ENCODE data around the gene EIF4G3. TPM values are rescaled to one million over a fixed set of nuclear protein-coding genes. Genes with fewer than 3 reads are reported as not detected.
"Not testable (repeated sequence)": the region's sequence is repeated elsewhere in the genome, so short reads cannot be mapped to it uniquely, and the experiment has no call there.

EIF4G3 gene
- total RNA-seq, 4 donors from 2014 or later: 82.1 to 143 (median 101) TPM

GRCh38 chr1:21184276-21184675 lies 7.6 kb upstream of the EIF4G3 start:
- Histone ChIP-seq H3K4me1 (peaks cover 0 to 2% (median 1%) of the 10 kb centered on the region in 4 donors), H3K36me3 (no peaks in the 10 kb centered on the region), H3K9me3 (no peaks in the 10 kb centered on the region), H3K4me3 (no peak overlapping the region), H3K27me3 (no peaks in the 10 kb centered on the region), H3K27ac (no peak overlapping the region)
- 43% methylated on average over 1 of the region's 1 CpG for WGBS, 2 donors (ENCODE audit: low coverage in 1 of 2)
- intact Hi-C loops (cut with DNase I; ENCODE audit: low total_unique reads) (no loop called here), in situ Hi-C loops (cut with MboI; ENCODE audit: low pct_ligation_motif_present in 1 of 4, low pct_unique_long_range_greater_than_20kb in 1 of 4, low sequenced_read_pairs in 3 of 4) (loop anchor here in 2 of 4 donors (10.0 to 25.0 kb wide), 2 partner anchors 199 to 497 kb away; no protein-coding TSS in a partner anchor)
- TF ChIP-seq, protein P1, sequence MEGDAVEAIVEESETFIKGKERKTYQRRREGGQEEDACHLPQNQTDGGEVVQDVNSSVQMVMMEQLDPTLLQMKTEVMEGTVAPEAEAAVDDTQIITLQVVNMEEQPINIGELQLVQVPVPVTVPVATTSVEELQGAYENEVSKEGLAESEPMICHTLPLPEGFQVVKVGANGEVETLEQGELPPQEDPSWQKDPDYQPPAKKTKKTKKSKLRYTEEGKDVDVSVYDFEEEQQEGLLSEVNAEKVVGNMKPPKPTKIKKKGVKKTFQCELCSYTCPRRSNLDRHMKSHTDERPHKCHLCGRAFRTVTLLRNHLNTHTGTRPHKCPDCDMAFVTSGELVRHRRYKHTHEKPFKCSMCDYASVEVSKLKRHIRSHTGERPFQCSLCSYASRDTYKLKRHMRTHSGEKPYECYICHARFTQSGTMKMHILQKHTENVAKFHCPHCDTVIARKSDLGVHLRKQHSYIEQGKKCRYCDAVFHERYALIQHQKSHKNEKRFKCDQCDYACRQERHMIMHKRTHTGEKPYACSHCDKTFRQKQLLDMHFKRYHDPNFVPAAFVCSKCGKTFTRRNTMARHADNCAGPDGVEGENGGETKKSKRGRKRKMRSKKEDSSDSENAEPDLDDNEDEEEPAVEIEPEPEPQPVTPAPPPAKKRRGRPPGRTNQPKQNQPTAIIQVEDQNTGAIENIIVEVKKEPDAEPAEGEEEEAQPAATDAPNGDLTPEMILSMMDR (IDR thresholded peaks at IDR 0.05): no peak
- TF ChIP-seq POLR2A (IDR thresholded peaks at IDR 0.05) (no peak), POLR2AphosphoS5 (IDR thresholded peaks at IDR 0.05) (no peak), EP300 (IDR thresholded peaks at IDR 0.05; ENCODE audit: low read depth) (no peak)
- no peak for DNase-seq

GRCh38 chr1:21182181-21182731 lies 5.6 kb upstream of the EIF4G3 start:
- Histone ChIP-seq H3K4me1 (peaks cover 0 to 2% (median under 1%) of the 10 kb centered on the region in 4 donors), H3K36me3 (no peaks in the 10 kb centered on the region), H3K27ac (no peak overlapping the region), H3K9me3 (no peaks in the 10 kb centered on the region), H3K4me3 (no peak overlapping the region), H3K27me3 (no peaks in the 10 kb centered on the region)
- no peak for DNase-seq
- intact Hi-C loops (cut with DNase I; ENCODE audit: low total_unique reads) (no loop called here), in situ Hi-C loops (cut with MboI; ENCODE audit: low pct_ligation_motif_present in 1 of 4, low pct_unique_long_range_greater_than_20kb in 1 of 4, low sequenced_read_pairs in 3 of 4) (loop anchor here in 2 of 4 donors (10.0 to 25.0 kb wide), 2 partner anchors 197 to 495 kb away; no protein-coding TSS in a partner anchor)
- 67% methylated on average over 7 of the region's 7 CpGs; no CpG with 5 or more reads in 1 of the 2 donors for WGBS, 2 donors (ENCODE audit: low coverage in 1 of 2)
- no peak for TF ChIP-seq POLR2A (IDR thresholded peaks at IDR 0.05)
- TF ChIP-seq, protein P1 (IDR thresholded peaks at IDR 0.05): no peak
- no peak for TF ChIP-seq POLR2AphosphoS5 (IDR thresholded peaks at IDR 0.05)
- TF ChIP-seq EP300 (IDR thresholded peaks at IDR 0.05; ENCODE audit: low read depth): no peak

GRCh38 chr1:21178271-21178670 lies 1.6 kb upstream of the EIF4G3 start:
- H3K27me3 ChIP-seq; H3K36me3 ChIP-seq; H3K4me3 ChIP-seq; intact Hi-C loops (cut with DNase I; ENCODE audit: low total_unique reads); H3K9me3 ChIP-seq; H3K27ac ChIP-seq; DNase-seq: not testable (repeated sequence)
- 80 to 94% methylated on average over 6 to 16 of the region's 16 CpGs for WGBS, 2 donors (ENCODE audit: low coverage in 1 of 2)
- H3K4me1 ChIP-seq: peaks cover 7 to 24% (median 16%) of the 10 kb centered on the region in 4 donors
- in situ Hi-C loops (cut with MboI; ENCODE audit: low pct_ligation_motif_present in 1 of 4, low pct_unique_long_range_greater_than_20kb in 1 of 4, low sequenced_read_pairs in 3 of 4): loop anchor here in 1 of 4 donors (25.0 kb wide), 1 partner anchor 491 kb away; no protein-coding TSS in a partner anchor

DNA sequence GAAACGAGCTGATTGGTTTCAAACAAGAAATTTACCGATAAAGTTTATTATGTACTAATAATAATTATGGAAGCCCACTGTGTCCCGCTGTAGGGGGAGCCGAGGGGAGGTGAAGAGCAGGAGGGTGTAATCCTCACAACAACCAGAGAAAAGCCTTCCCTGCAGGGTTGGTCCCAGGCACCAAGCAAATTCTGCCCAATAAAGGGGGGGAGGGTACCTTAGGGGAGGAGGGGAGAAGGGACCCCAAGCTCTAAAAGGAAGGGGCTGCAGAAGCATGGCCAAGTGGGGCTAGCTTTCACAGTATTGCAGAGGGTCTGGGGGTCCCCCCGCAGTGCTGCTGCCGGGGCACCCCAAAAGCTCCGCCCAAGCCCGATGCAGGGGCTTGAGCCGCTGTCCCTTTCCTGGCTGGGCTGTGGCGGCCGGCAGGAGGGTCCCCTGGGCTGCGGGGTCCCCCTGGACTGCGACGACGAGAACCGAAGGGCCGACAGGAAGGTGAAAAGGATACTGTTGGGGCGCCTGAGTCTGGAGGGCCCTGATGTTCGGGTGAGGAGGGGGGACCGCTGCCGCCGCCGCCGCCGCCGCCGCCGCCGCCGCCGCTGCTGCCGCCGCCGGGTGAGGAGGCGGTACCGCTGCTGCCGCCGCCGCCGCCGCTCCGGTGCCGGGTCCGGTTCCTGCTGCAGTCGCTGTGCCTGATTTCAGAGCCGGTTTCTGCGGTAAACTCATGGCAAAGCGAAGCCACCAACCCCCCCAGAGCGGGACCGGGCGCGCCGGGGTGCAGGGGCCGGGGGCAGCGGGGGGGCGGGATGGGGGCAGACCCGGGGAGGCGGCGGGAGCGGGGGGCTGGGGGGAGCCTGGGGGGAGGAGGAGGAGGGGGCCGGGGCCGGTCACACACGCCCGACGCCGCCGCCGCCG lies 771 bp downstream of the EIF4G3 start:
- no peaks in the 10 kb centered on the region for H3K9me3 ChIP-seq
- peak; percentile 42 for DNase-seq
- H3K36me3 ChIP-seq: no peaks in the 10 kb centered on the region
- H3K27ac ChIP-seq: peak overlapping the region; percentile 95 to 98 (median 98)
- peak overlapping the region; percentile 71 to 96 (median 89) for H3K4me3 ChIP-seq
- TF ChIP-seq, protein P1 (IDR thresholded peaks at IDR 0.05): peak in 1 of 5 experiments; percentile 25
- no peak for TF ChIP-seq POLR2A (IDR thresholded peaks at IDR 0.05)
- TF ChIP-seq EP300 (IDR thresholded peaks at IDR 0.05; ENCODE audit: low read depth): no peak
- TF ChIP-seq POLR2AphosphoS5 (IDR thresholded peaks at IDR 0.05): peak in 1 of 3 donors; percentile 2
- peaks cover 7 to 24% (median 20%) of the 10 kb centered on the region in 4 donors for H3K4me1 ChIP-seq
- WGBS, 2 donors (ENCODE audit: low coverage in 1 of 2): 0% methylated on average over 4 to 34 of the region's 69 CpGs
- no peaks in the 10 kb centered on the region for H3K27me3 ChIP-seq
- in situ Hi-C loops (cut with MboI; ENCODE audit: low pct_ligation_motif_present in 1 of 4, low pct_unique_long_range_greater_than_20kb in 1 of 4, low sequenced_read_pairs in 3 of 4): loop anchor here in 1 of 4 donors (25.0 kb wide), 1 partner anchor 489 kb away; no protein-coding TSS in a partner anchor
- intact Hi-C loops (cut with DNase I; ENCODE audit: low total_unique reads): no loop called here

All from transverse colon (tissue), 4 donors.